ENCODE results near the gene NRP2.

Gene NRP2

GRCh38 chr2:205759257-205759656 is 77.0 kb downstream of the NRP2 start:
- H3K4me2 ChIP-seq (ENCODE audit: low read depth, low read length, poor library complexity, severe bottlenecking) = no peak overlapping the region
- H3K79me2 ChIP-seq (ENCODE audit: insufficient read depth, low read length) = no peaks in the 10 kb centered on the region
- H3K36me3 ChIP-seq (ENCODE audit: insufficient read depth, low read length) = no peaks in the 10 kb centered on the region
- H2AFZ ChIP-seq (ENCODE audit: low read length) = no peak overlapping the region
- no peaks in the 10 kb centered on the region for H3F3A ChIP-seq (ENCODE audit: low read depth)
- TF ChIP-seq CTCF (conservative IDR thresholded peaks at IDR 0.05; ENCODE audit: low read length) (no peak), EZH2phosphoT487 (IDR thresholded peaks at IDR 0.05; ENCODE audit: borderline replicate concordance) (no peak)
- H3K4me1 ChIP-seq (ENCODE audit: insufficient read depth, low read length, poor library complexity, severe bottlenecking) = peaks cover 3% of the 10 kb centered on the region
- no peaks in the 10 kb centered on the region for H4K20me1 ChIP-seq (ENCODE audit: insufficient read depth, low read length, poor library complexity, severe bottlenecking)
- no peaks in the 10 kb centered on the region for H3K27me3 ChIP-seq (ENCODE audit: insufficient read depth, low read length, poor library complexity, severe bottlenecking)
- H3K9me3 ChIP-seq (ENCODE audit: insufficient read depth, low read depth, low read length) = no peaks in the 10 kb centered on the region
- H3K9ac ChIP-seq (ENCODE audit: low read depth, low read length, poor library complexity, severe bottlenecking) = no peak overlapping the region
- no peaks in the 10 kb centered on the region for H3K9me2 ChIP-seq (replicated peaks; ENCODE audit: low read depth, low read length)
- H3K4me3 ChIP-seq (ENCODE audit: low read length, poor library complexity, severe bottlenecking) = no peak overlapping the region

GRCh38 chr2:205759732-205760131 is 77.4 kb downstream of the NRP2 start:
- H3K9me2 ChIP-seq (replicated peaks; ENCODE audit: low read depth, low read length) = no peaks in the 10 kb centered on the region
- no peak overlapping the region for H3K4me2 ChIP-seq (ENCODE audit: low read depth, low read length, poor library complexity, severe bottlenecking)
- H3K9me3 ChIP-seq (ENCODE audit: insufficient read depth, low read depth, low read length) = no peaks in the 10 kb centered on the region
- H3K79me2 ChIP-seq (ENCODE audit: insufficient read depth, low read length) = no peaks in the 10 kb centered on the region
- no peaks in the 10 kb centered on the region for H3K27me3 ChIP-seq (ENCODE audit: insufficient read depth, low read length, poor library complexity, severe bottlenecking)
- H2AFZ ChIP-seq (ENCODE audit: low read length) = no peak overlapping the region
- H3K36me3 ChIP-seq (ENCODE audit: insufficient read depth, low read length) = no peaks in the 10 kb centered on the region
- H3K4me1 ChIP-seq (ENCODE audit: insufficient read depth, low read length, poor library complexity, severe bottlenecking) = peaks cover 4% of the 10 kb centered on the region
- TF ChIP-seq CTCF (conservative IDR thresholded peaks at IDR 0.05; ENCODE audit: low read length) = no peak
- TF ChIP-seq EZH2phosphoT487 (IDR thresholded peaks at IDR 0.05; ENCODE audit: borderline replicate concordance) = no peak
- H3F3A ChIP-seq (ENCODE audit: low read depth) = no peaks in the 10 kb centered on the region
- H3K9ac ChIP-seq (ENCODE audit: low read depth, low read length, poor library complexity, severe bottlenecking) = no peak overlapping the region
- H3K4me3 ChIP-seq (ENCODE audit: low read length, poor library complexity, severe bottlenecking) = no peak overlapping the region
- no peaks in the 10 kb centered on the region for H4K20me1 ChIP-seq (ENCODE audit: insufficient read depth, low read length, poor library complexity, severe bottlenecking)

GRCh38 chr2:205760157-205760556 is 77.9 kb downstream of the NRP2 start:
- H3K9ac ChIP-seq (ENCODE audit: low read depth, low read length, poor library complexity, severe bottlenecking) = no peak overlapping the region
- H3F3A ChIP-seq (ENCODE audit: low read depth) = no peaks in the 10 kb centered on the region
- no peak overlapping the region for H3K4me3 ChIP-seq (ENCODE audit: low read length, poor library complexity, severe bottlenecking)
- TF ChIP-seq EZH2phosphoT487 (IDR thresholded peaks at IDR 0.05; ENCODE audit: borderline replicate concordance) = no peak
- TF ChIP-seq CTCF (conservative IDR thresholded peaks at IDR 0.05; ENCODE audit: low read length) = no peak
- no peaks in the 10 kb centered on the region for H3K79me2 ChIP-seq (ENCODE audit: insufficient read depth, low read length)
- no peak overlapping the region for H3K4me2 ChIP-seq (ENCODE audit: low read depth, low read length, poor library complexity, severe bottlenecking)
- H3K9me2 ChIP-seq (replicated peaks; ENCODE audit: low read depth, low read length) = no peaks in the 10 kb centered on the region
- no peaks in the 10 kb centered on the region for H3K27me3 ChIP-seq (ENCODE audit: insufficient read depth, low read length, poor library complexity, severe bottlenecking)
- H3K36me3 ChIP-seq (ENCODE audit: insufficient read depth, low read length) = no peaks in the 10 kb centered on the region
- no peaks in the 10 kb centered on the region for H4K20me1 ChIP-seq (ENCODE audit: insufficient read depth, low read length, poor library complexity, severe bottlenecking)
- H2AFZ ChIP-seq (ENCODE audit: low read length) = no peak overlapping the region
- H3K9me3 ChIP-seq (ENCODE audit: insufficient read depth, low read depth, low read length) = no peaks in the 10 kb centered on the region
- H3K4me1 ChIP-seq (ENCODE audit: insufficient read depth, low read length, poor library complexity, severe bottlenecking) = peaks cover 4% of the 10 kb centered on the region
